HG02642 (cell line): ENCODE measurements around the gene STK11.

Source experiments
- ATAC-seq: cut with Tn5 transposase; IDR thresholded peaks from one replicate; pipeline ENCODE4 v1.9.1; 2021; ENCODE audit warnings: mild to moderate bottlenecking; ENCODE audit not compliant: unreplicated experiment, poor library complexity

The STK11 gene, protein sequence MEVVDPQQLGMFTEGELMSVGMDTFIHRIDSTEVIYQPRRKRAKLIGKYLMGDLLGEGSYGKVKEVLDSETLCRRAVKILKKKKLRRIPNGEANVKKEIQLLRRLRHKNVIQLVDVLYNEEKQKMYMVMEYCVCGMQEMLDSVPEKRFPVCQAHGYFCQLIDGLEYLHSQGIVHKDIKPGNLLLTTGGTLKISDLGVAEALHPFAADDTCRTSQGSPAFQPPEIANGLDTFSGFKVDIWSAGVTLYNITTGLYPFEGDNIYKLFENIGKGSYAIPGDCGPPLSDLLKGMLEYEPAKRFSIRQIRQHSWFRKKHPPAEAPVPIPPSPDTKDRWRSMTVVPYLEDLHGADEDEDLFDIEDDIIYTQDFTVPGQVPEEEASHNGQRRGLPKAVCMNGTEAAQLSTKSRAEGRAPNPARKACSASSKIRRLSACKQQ

DNA sequence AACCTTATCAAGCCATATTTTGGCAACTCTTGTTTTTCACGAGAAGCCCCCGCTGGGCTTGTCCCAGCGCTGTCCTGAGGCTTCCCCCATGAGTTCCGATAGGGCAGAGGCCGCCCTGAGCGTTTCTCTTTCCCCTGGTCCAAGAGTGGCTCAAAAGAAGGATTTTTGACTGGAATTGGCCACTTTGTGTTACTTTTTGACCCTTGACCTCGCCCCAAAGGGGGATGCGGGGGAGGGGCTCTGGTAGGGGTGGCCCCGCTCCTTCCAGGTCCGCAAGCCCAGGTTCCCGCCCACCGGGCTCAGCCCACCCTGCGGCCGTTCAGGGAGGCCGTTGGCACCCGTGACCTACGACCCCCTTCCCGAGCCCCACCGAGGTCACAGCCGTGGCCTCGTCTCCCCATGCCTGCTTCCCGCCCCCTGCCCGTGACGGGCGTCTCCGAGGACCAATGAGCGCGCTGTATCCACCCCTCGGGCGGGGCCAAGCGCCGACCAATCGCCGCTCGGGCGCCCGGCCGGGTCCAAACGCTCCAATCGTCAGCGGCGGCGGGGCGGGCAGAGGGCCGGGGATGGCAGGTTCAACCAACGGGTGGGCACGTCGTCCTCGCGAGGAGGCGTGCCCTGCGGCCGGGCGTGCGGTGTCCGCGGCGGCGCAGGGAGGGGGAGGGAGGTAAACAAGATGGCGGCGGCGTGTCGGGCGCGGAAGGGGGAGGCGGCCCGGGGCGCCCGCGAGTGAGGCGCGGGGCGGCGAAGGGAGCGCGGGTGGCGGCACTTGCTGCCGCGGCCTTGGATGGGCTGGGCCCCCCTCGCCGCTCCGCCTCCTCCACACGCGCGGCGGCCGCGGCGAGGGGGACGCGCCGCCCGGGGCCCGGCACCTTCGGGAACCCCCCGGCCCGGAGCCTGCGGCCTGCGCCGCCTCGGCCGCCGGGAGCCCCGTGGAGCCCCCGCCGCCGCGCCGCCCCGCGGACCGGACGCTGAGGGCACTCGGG lies at the start of gene STK11:
Gene STK11, plus strand, starts transcription at position 665 of the 986 bp plus-strand sequence. CDS start 1,136 bp downstream, outside the sequence.
- peak; percentile 89 for ATAC-seq

DNA sequence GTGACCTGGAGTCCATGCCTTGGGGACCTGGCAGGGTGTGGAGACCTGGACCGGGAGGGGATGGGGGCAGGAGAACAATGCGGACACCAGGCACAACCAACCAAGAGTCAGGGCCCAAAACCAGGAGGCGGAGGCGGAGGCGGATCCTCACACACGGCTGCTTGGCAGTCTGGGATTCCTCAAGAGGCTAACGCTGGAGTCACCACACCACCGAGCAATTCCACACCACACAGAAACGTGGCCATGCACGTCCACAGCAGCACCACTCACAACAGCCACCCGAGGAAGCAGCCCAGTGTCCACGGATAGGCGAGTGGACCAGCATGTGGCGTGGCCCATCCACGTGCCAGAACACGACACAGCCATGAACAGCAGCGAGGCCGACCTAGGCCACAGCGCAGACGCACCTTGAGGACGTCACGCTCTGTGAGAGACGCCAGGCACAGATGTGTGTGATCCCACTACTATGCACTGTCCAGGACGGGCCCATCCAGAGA lies 49.2 kb upstream of the STK11 start:
- no peak for ATAC-seq

DNA sequence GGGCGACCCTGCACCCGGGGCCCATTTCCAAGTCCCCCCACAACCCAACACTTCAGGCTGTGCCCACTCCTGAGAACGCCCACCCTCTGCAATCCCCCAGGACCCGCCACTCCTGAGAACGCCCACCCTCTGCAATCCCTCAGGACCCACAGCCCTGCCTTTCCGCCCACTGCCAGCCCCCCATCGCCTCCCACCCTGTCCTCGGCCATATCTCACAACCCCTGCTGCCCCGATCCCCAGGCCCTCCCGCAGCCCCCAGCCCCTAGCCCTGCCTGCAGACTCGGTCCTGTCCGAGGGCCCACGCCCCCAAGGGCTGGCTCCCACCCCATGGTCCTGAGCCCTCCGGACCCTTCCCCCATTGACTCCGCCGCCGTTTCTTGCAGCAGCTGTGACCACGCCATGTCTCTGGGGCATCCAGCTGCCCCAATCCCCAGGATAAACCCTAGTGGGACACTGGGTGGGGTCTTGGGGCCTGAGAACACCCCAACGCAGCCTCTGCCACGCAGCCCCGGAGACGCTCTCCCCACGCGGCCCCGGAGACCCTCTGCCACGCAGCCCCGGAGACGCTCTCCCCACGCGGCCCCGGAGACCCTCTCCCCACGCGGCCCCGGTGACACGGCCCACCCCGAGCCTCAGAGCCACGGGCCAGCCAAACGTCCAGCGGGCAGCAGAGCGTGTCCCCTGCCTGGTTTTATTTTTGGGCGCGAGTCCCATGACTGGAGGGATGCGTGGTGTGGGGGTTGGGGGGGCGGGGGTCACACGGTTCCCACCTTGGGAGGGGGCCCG lies 48.6 kb upstream of the STK11 start:
- no peak for ATAC-seq

DNA sequence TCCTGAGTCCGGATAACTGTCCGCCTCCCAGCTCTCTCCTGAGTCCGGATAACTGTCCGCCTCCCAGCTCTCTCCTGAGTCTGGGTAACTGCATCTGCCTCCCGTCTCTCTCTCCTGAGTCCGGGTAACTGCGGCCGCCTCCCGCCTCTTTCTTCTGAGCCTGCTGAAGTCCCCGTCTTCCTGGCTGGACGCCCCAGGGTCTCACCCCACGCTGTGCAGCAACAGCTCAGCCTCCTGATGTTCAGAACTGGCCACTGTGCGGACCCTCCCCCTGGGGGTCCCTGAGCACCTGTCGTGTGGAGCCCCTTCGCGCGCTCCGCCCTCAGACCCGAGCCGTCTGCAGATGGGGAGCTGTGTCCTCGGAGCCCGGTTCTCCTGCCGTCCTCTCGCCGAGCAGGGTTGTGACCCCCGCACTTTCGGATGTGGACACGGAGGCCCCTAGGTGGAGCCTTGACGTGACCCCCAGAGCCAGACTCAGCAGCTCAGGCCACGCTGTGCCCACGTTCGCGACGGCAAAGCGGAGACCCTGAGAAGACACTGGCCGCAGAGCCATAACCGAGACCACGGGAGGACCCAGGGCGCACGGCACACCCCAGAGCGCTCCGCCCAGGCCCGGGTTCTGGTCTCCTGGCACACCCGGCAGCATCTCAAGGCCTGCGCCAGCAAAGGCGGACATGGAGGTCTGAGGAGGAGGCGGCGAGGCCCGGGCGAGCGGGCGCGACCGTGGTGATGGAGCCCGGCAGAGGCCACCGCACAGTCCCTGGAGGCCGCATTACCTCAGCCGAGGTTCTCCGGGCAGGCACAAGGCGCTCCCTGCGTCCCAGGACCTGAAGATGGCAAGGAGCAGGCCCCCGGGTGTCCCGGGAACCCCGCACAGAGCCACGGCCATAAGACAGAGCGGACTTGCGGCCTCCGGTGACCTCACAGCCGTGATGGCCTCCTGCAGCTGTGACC lies 47.4 kb upstream of the STK11 start:
- no peak for ATAC-seq

DNA sequence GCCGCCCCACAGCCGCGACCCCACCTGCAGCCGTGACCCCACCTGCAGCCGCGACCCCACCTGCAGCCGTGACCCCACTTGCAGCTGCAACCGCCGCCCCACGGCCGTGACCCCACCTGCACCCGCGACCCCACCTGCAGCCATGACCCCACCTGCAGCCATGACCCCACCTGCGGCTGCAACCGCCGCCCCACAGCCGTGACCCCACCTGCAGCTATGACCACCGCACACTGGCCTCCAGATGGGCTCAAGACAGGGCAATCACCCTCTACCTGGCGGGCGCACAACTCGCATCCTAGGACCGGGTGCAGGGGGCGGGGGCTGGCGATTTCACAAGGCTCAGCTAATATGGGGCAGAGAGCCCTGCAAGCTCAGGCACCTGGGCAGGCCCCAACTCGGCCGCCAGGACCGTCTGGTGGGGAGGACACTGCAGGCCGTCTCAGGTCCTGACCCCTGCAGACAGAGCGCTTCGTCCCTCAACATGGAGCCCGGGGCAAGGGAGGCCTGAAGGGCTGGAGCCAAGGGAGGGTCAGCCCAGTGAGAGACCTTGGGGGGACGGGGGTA lies 46.6 kb upstream of the STK11 start:
- no peak for ATAC-seq

DNA sequence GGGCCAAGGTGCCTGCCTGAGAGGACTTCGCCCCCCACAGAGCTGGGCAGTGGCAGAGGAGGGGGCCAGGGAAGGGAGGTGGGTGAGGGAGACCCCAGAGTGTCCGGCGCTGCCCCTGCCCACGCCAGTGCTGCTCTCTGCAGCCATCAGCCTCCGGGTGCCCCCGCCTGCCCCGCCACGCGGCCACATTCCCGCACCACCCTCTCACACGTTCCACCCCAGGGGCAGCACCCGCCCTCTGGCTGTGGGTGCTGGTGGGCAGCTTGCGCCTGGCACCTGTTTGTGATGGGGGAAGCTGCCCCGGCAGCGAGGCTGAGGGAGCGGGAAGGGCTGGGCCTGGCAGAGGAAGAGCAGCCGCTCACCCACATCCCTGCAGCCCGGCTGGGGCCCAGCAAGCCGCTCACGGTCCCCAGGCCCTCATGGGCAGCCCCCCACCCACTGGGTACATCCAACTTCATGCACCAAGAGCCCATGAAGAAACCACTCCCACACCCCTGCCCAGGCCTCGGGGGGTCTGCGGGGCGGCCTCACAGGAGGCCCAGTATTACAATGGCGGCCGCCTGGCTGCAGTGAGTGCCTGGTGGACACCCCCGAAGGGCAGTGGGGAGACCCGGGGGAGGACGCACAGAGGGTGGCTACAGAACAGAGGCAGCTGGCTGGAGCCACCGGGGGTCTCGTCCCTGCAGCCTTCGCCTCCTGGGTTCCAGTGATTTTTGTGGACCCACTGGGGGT lies 45.5 kb upstream of the STK11 start:
- ATAC-seq: no peak

DNA sequence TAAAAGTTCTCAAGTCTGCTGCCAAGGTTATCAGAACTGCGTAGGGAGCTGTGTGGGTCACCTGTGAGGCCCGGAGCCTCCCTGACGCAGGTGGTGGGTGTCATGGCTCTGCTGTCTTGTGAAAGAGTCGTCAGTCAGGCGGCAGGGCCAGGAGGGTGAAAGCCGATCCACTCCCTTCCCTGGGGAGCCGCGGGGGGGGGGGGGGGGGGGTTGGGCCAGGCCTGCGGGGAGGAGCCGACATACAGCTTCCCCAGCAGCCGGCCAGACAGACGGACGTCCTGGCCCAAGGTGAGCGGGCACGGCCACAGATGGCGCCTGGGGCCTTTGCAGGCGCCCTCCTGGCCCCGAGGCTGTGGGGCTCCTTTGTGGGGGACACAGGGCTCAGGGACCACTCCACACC lies 43.9 kb upstream of the STK11 start:
- ATAC-seq: no peak

DNA sequence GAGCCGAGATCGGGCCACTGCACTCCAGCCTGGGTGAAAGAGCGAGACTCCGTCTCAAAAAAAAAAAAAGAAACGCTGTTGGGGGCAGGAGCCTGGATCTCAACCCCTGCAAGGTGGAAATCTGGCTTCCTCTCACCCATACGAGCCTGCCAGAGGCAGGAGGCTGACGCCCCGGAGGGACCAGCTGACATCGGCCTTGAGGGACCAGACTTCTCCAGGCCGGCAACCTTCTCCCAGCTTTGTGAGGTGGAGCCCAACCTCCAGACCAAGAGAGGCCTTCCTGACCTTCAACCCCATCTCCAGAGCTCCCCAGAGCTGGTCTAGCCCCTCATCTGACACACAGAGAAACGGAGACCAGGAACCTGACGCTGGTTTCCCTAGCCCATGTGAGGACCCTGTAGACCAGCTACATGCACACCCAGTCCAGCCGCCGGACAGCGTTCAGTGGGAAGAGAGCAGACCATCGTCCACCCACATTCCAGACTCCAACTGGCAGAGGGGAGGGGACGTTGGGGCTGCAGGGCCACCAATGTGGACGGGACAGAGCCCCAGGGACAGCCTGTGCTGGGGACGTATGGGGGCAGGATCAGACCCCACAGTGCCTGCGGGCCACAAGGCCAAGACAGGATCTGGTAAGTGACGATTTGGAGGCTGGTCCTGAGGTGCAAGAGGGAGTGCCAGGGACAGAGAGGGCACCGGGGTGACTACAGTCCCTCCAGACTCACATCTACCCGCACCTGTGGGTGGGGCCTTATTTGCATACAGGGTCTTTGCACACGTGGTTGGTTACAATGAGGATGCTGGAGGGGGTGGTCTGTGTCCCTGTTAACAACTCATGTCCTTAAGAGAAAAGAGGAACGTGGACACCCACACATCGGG lies 42.9 kb upstream of the STK11 start:
- no peak for ATAC-seq

DNA sequence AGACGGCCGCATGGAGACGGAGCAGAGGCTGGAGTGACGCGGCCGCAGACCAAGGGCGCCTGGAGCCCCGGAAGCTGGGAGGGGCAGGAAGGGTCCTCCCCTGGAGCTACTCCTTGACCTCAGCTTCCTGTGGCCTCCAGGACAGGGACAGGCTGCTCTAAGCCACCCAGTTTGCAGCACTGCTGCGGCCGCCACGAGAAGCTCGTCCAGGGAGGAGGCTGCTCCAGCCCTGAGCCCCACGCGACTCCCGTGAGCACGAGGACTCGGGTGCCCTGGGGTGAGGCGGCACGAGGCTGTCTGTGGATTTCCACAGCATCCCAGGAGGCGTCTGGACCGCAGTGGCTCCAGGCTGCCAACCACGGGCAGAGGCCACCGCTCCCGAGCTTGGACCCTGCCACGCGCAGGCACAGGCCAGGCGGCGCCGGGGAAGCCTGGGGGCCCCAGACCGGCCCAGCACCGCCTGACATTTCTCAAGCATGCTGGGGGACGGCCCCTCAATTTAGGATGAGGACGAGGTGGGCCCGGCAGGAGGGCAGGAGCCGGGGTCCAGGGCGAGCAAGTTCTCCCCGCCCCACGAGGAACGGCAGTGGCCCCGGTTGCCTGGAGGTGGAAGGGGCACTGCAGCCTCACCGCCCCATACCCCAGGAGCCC lies 42.2 kb upstream of the STK11 start:
- no peak for ATAC-seq

DNA sequence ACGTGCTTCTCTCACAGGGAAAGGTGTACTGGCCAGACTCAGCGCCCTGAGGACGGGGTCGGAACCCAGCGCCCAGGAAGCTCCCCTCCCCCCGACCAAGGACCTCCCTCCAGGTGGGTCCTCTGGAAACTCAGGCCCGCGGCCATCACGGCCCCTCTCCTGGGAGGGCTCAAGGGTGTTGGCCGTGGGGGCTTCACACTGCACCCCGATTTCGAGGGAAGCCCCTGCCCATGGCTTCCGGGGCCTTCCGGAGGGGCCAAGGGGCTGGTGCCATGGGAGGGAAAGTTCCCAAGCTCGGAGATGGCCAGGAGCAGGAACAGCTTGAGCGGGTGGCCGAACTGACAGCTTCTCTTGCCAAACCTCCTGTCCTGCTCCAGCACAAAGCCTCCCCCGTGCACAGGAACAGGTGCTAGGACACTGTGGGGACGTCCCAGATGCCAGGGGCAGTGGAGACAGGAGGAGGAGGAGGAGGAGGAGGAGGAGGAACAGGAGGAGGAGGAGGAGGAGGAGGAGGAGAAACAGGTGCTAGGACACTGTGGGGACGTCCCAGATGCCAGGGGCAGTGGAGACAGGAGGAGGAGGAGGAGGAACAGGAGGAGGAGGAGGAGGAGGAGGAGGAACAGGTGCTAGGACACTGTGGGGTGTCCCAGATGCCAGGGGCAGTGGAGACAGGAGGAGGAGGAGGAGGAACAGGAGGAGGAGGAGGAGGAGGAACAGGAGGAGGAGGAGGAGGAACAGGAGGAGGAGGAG lies 41.5 kb upstream of the STK11 start:
- ATAC-seq: no peak

DNA sequence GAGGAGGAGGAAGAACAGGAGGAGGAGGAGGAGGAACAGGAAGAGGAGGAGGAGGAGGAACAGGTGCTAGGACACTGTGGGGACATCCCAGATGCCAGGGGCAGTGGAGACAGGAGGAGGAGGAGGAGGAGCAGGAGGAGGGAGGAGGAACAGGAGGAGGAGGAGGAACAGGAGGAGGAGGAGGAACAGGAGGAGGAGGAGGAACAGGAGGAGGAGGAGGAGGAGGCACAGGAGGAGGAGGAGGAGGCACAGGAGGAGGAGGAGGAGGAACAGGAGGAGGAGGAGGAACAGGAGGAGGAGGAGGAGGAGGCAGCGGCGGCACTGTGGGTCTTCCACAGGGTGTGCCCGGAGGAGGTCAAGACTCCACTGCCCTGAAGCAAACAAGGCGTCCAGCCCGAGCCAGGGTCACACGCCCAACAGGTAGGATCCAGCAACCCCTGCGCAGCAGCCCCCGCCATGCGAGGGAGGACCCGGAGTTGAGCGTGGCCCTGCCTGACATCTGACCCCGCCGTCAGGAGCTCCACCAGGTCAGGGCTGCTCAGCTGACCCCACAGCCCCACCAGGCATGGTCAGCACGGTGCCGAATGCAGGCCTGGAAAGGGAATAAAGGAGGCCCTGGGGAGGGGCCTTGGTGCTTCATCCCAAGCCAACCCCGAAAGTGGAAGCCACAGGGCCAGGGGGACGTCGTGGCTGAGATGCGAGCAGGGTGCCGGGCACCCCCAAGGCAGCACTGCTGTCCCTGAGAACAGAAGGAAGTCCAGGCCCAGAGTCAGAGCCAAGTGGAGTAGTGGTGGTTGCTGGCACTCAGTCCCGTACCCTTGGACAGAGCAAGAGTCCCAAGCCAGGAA lies 40.7 kb upstream of the STK11 start:
- no peak for ATAC-seq

DNA sequence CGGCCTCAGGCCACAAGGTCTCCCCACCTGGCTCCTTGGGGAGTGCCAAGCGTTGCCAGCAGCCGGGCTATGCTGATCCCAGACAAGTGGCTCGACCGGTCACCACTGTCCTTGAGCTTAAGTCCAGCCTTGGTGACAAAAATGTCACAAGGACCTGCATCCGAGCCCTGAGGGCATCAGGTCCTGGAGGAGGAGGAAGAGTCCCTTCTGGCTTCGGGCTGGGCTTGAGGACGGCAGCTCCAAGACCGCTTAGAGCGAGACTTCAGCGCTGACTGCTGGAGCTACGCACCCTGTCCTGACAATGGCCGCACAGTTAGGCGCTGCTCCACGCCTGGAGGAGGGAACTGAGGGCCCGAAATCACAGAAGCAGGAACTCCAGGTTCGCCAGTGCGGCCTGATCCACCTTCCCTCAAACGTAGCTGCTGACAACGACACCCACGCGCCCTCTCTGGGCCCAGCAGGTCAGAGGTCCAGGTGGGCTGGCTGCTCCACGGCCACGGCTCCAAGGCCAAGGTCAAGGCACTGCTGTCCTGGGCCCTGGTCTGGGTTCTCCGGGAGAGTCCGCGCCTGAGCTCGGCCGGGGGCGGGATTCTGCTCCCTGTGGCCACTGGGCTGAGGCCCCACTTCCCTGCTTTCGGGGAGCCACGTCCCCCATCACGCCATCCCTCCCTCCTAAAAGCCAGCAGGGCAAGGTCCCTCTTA lies 38.6 kb upstream of the STK11 start:
- no peak for ATAC-seq

DNA sequence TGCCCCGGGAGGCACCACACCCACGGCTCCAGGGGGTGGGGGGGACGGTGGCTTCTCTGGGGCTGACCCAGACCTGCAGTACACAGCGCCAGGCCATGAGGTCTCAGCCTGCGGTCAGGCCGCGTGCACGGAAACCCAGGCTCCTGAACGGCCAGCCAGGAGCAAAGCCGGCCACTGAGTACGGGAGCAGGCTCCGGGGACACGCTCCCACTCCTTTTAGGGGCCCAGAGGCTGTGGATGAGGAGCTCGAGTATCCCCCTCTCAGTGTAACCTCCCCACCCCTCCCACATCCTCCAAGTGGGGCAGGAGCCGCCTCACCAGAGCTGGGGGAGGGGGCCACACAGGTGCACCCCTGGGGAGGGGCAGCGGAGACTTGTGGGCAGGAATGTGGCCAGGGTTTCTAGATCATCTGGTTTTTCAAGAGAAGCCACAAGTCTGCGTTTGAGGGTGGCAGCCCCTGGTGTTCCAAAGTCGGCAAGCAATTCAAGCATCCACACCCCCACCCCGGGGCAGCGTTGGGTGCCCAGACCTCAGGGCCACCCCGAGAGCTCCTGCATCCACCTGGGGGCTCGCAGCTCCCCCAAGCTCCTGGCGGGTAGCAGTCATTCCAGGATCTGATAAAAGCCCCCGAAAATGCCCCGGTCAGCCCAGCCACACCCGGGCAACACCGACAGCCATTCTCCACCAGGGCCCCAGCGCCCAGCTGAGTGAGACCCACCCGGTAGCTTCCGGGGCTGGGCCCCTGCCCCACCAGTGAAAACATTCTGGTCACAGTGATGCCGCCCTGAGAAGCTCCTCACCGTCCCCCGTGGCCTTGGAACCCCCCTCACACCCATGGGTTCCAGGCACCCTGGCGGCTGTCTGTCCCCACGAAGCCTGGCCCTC lies 37.6 kb upstream of the STK11 start:
- no peak for ATAC-seq
